GM18508 (cell line): ENCODE results near the gene HIC1.

Experiments used
- ATAC-seq: cut with Tn5 transposase; IDR thresholded peaks from one replicate; pipeline ENCODE4 v1.9.1; 2021; ENCODE audit warnings: moderate number of reproducible peaks; ENCODE audit not compliant: insufficient read depth, unreplicated experiment

HIC1 gene

GRCh38 chr17:2094891-2095535, 40.1 kb downstream of the HIC1 start:
- ATAC-seq = no peak

- ATAC-seq = no peak
Measured at GRCh38 chr17:2095536-2095910, 40.6 kb downstream of the HIC1 start.

GRCh38 chr17:2101448-2102257, 46.8 kb downstream of the HIC1 start:
- ATAC-seq = no peak

GRCh38 chr17:2102931-2103809, 48.3 kb downstream of the HIC1 start:
- no peak for ATAC-seq

GRCh38 chr17:2105663-2106062, 50.8 kb downstream of the HIC1 start:
- no peak for ATAC-seq

GRCh38 chr17:2106308-2106955, 51.5 kb downstream of the HIC1 start:
- ATAC-seq = no peak

- no peak for ATAC-seq
Measured at GRCh38 chr17:2107050-2107449, 52.1 kb downstream of the HIC1 start.

GRCh38 chr17:2107506-2107905, 52.6 kb downstream of the HIC1 start:
- ATAC-seq = no peak

- no peak for ATAC-seq
Measured at GRCh38 chr17:2108170-2108569, 53.3 kb downstream of the HIC1 start.

- no peak for ATAC-seq
Measured at GRCh38 chr17:2110436-2110835, 55.5 kb downstream of the HIC1 start.

- no peak for ATAC-seq
Measured at GRCh38 chr17:2111691-2112090, 56.8 kb downstream of the HIC1 start.
